K562 (cell line): ENCODE data around the gene QPRT. TPM values are rescaled to one million over a fixed set of nuclear protein-coding genes. Genes with fewer than 3 reads are reported as not detected.
A peak's percentile ranks its signal among the peaks of the same experiment; 100 is the strongest.

Experiments used
- ATAC-seq: fragments of 200-7000 bp; cut with Tn5 transposase; 3 replicates; pipeline ENCODE4 v1.9.1; 2020; ENCODE audit warnings: moderate library complexity
- BruUV-seq: library from RNA; stranded (reverse); fragments of 400-500 nt; replicated peaks from 2 replicates; lab custom pipeline; 2021; lab: Mats Ljungman, UMichigan
- CTCF ChIA-PET: fragments of 300-600 bp; formaldehyde crosslinking; extraction: SDS; loops from one replicate; lab custom pipeline; 2021; ENCODE audit warnings: low intra/inter-chr PET ratio; lab: Yijun Ruan, JAX
- POLR2A ChIA-PET: fragments of 300-600, 350-650 bp; sonication (Branson Sonifier 250); formaldehyde crosslinking; extraction: SDS; loops from one replicate; lab custom pipeline; 2021; ENCODE audit warnings: antibody characterized with exemption, inconsistent platforms; lab: Yijun Ruan, JAX
- DNase-seq, 4 experiments: peaks; one replicate each; pipeline versions ENCODE4 v3.0.0 to v3.0.0-alpha.2; 2011 to 2018; ENCODE audit warnings: low spot score in 3 of 4, mixed read lengths in 3 of 4; ENCODE audit errors: extremely low read depth in 1 of 4
- FAIRE-seq: peaks from 2 replicates; lab custom pipeline; 2011; peaks lifted over from hg19 to GRCh38; lab: Jason Lieb, UNC
- H2AFZ ChIP-seq: 2 replicates; pipeline ENCODE4 v1.6.0; 2011; ENCODE audit warnings: low read depth, low read length, control low read depth, inconsistent platforms
- H3K27ac ChIP-seq: fragments of 200-600 bp; 3 replicates; pipeline ENCODE4 v1.8.0; 2011; ENCODE audit warnings: low read depth, mild to moderate bottlenecking, control low read depth, inconsistent platforms, low read length, moderate library complexity, mixed read lengths; ENCODE audit errors: extremely low read depth
- H3K27me3 ChIP-seq, 2 experiments: fragments of 300-600 bp in 1 of 2; 2 replicates in 1 of 2; 3 replicates in 1 of 2; pipeline versions ENCODE4 v1.6.0 to v1.8.0; 2011; ENCODE audit warnings: inconsistent platforms in 2 of 2, low read length in 2 of 2, mild to moderate bottlenecking in 1 of 2, mixed read lengths in 1 of 2, moderate library complexity in 1 of 2; ENCODE audit not compliant: control insufficient read depth in 2 of 2, insufficient read depth in 2 of 2
- H3K36me3 ChIP-seq: fragments of 300-600 bp; 3 replicates; pipeline ENCODE4 v1.8.0; 2011; ENCODE audit warnings: mild to moderate bottlenecking, low read length, inconsistent platforms; ENCODE audit not compliant: control insufficient read depth, insufficient read depth
- H3K4me1 ChIP-seq, 2 experiments: fragments of 200-600 bp in 1 of 2; replicated peaks in 1 of 2; 2 replicates in 1 of 2; 3 replicates in 1 of 2; pipeline versions ENCODE4 v1.5.1 to v1.8.0; 2011; ENCODE audit warnings: inconsistent platforms in 2 of 2, low read length in 2 of 2, mild to moderate bottlenecking in 1 of 2, mixed read lengths in 1 of 2, moderate library complexity in 1 of 2; ENCODE audit not compliant: control insufficient read depth in 2 of 2, insufficient read depth in 2 of 2
- H3K4me2 ChIP-seq: 2 replicates; pipeline ENCODE4 v1.6.1; 2011; ENCODE audit warnings: low read length, control low read depth, inconsistent platforms, mixed read lengths; ENCODE audit not compliant: insufficient read depth
- H3K4me3 ChIP-seq: fragments of 200-600 bp; sonication (generic), shearing (Covaris generic); 2 replicates; pipeline ENCODE4 v1.5.1; 2016; ENCODE audit warnings: control low read depth, inconsistent platforms
- H3K79me2 ChIP-seq: fragments of 200-600 bp; 3 replicates; pipeline ENCODE4 v1.8.0; 2011; ENCODE audit warnings: low read length, inconsistent platforms; ENCODE audit not compliant: control insufficient read depth, insufficient read depth
- H3K9ac ChIP-seq, 2 experiments: 2 replicates each; pipeline versions ENCODE4 v1.6.0 to v1.6.1; 2011; ENCODE audit warnings: low read depth in 2 of 2, low read length in 2 of 2, control low read depth in 1 of 2, inconsistent platforms in 1 of 2, mild to moderate bottlenecking in 1 of 2, mixed read lengths in 1 of 2; ENCODE audit not compliant: insufficient read depth in 1 of 2
- H3K9me1 ChIP-seq: one replicate; pipeline ENCODE4 v1.6.0; 2011; ENCODE audit warnings: inconsistent platforms, mild to moderate bottlenecking, low read length, moderate library complexity; ENCODE audit not compliant: control insufficient read depth, insufficient read depth
- H3K9me3 ChIP-seq: replicated peaks from 2 replicates; pipeline ENCODE4 v1.5.1; 2011; ENCODE audit warnings: low read depth, low read length, inconsistent platforms; ENCODE audit not compliant: control insufficient read depth, insufficient read depth
- H4K20me1 ChIP-seq: replicated peaks from 2 replicates; pipeline ENCODE4 v1.6.1; 2011; ENCODE audit warnings: low read length, inconsistent platforms, mixed read lengths; ENCODE audit not compliant: control insufficient read depth, insufficient read depth
- CTBP1 ChIP-seq: fragments of 450-650 bp; IDR thresholded peaks from 2 replicates; pipeline ENCODE4 v1.6.1; 2016; ENCODE audit warnings: borderline replicate concordance
- NR4A1 ChIP-seq, 2 experiments: fragments of 250-450 bp in 1 of 2; fragments of 450-650 bp in 1 of 2; sonication (Bioruptor Pico) in 1 of 2; IDR thresholded peaks; 2 replicates each; pipeline versions ENCODE4 v1.4.0 to v1.6.1; 2016 to 2020; ENCODE audit warnings: mild to moderate bottlenecking in 2 of 2, missing compliant biosample characterization in 1 of 2, missing genetic modification characterization in 1 of 2, moderate library complexity in 1 of 2
- SMAD2 ChIP-seq: fragments of 150-350 bp; IDR thresholded peaks from 2 replicates; pipeline ENCODE4 v1.6.1; 2014; ENCODE audit warnings: low read depth, mild to moderate bottlenecking, low read length
- SPI1 ChIP-seq: IDR thresholded peaks from 2 replicates; pipeline ENCODE4 v1.6.1; 2011; ENCODE audit warnings: low read depth, low read length, control low read depth, borderline replicate concordance
- YY1 ChIP-seq, 3 experiments: IDR thresholded peaks; 2 replicates each; pipeline ENCODE4 v1.6.1; 2011; ENCODE audit warnings: low read length in 2 of 3, mild to moderate bottlenecking in 2 of 3, moderate library complexity in 2 of 3, borderline replicate concordance in 1 of 3, control low read depth in 1 of 3, low read depth in 1 of 3; ENCODE audit not compliant: insufficient read depth in 3 of 3, insufficient replicate concordance in 2 of 3, control insufficient read depth in 1 of 3, insufficient read length in 1 of 3; ENCODE audit errors: extremely low read depth in 1 of 3
- WGBS: fragments of 100-300 bp; shearing (Covaris generic); methylation state at CpG from one replicate; pipeline ENCODE4 v1.1.6; 2016; ENCODE audit warnings: low coverage, mixed read lengths; ENCODE audit not compliant: insufficient coverage; ENCODE audit errors: missing lambda C conversion rate; 5-methylcytosine and 5-hydroxymethylcytosine counted together
- in situ Hi-C: fragments of 300-500 bp; cut with MboI; formaldehyde crosslinking; loops from 4 replicates; pipeline ENCODE4 v1.15.0; 2018; ENCODE audit warnings: inconsistent platforms, mixed read lengths
- intact Hi-C: fragments of 100-400 bp; cut with micrococcal nuclease; formaldehyde crosslinking; loops from 2 replicates; pipeline ENCODE4 v1.14.2; 2022
- polyA plus RNA-seq, 8 experiments: library from polyadenylated mRNA; depleted of rRNA in 4 of 8; stranded (reverse) in 5 of 8; unstranded in 3 of 8; fragments of >200 nt; fragmentation: Nextera tagmentation in 2 of 8; fragmentation: Illumina TruSeq in 1 of 8; extraction: Ambion mirVana in 2 of 8; extraction: Trizol in 1 of 8; gene quantifications; 2 replicates each; pipeline versions ENCODE4 v1.2.1 to v1.2.3, GENCODE V29; 2011 to 2014; ENCODE audit warnings: inconsistent platforms in 1 of 8, missing spikeins in 1 of 8
- total RNA-seq, 7 experiments: library from RNA; depleted of rRNA in 6 of 7; stranded (reverse); fragments of >200 nt in 6 of 7; fragmentation: Illumina TruSeq in 2 of 7; extraction: Trizol in 2 of 7; gene quantifications; 2 replicates each; pipeline versions ENCODE4 v1.2.1 to v1.2.3, GENCODE V29; 2011 to 2021; ENCODE audit warnings: low replicate concordance in 1 of 7

QPRT gene
- total and polyA plus RNA-seq, 9 of the 15 experiments (the other 6 are each of a cell fraction or from before 2014, with no cell fraction given): 7.7 to 112 (median 64.1) TPM

DNA sequence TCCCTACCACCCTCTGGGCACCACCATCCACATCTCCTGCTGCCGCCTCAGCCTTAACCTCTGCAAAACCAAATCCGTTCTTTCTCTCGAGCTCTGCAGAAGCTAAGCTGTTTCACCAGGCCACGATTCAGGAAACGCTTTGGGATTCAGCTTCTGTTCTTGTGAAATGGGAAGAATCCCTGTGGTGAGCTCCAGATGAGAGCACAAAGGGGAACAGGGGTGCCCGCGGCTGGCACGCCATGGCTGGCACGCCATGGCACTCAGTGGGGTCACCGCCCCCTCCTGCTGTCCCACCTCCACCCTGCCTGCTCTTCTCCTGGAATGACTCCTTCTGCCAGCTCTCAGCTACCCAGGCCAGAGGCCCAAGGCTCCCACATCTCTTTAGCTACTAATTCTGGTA lies 5.7 kb downstream of the QPRT start:
- CTCF ChIA-PET: no interaction called here

DNA sequence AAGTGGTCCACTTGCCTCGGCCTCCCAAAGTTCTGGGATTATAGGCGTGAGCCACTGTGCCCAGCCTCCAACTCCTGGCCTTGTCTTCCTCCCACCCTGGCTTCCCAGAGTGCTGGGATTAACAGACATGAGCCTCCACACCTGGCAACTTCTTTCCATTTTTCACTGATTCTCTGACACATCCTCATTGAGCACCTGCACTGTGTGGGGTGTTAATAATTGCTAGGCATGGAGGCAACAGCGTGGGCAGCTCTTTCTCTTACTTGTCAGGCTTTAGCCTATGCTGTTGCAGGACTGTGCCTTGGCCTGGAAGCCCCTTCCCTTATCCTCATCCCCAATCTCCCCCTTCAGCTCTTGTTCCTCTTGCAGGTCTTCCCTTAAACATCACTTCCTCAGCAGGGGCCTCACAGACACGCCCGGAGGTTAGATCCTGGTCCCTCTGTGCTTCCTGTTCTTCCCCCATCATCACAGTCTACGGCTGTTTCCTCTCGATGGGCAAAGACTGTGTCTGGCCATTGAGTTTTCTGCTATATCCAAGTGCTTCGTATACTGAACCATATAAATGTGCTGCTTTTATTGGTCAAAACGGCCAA lies 7.9 kb downstream of the QPRT start:
- Histone ChIP-seq H3K9me1 (peaks cover 7% of the 10 kb centered on the region), H3K79me2 (peaks cover 63% of the 10 kb centered on the region), H4K20me1 (0 out of 2 replicates have a peak, but pooled peaks cover 14% of the 10 kb centered on the region), H3K4me3 (no peak overlapping the region), H3K9me3 (0 out of 2 replicates have a peak, but pooled peaks cover 4% of the 10 kb centered on the region), H3K27ac (no peak overlapping the region), H3K4me1 (peaks cover 15 to 35% of the 10 kb centered on the region in 2 experiments), H3K36me3 (peaks cover 60% of the 10 kb centered on the region), H3K27me3 (no peaks in the 10 kb centered on the region), H3K9ac (no peak overlapping the region), H2AFZ (no peak overlapping the region), H3K4me2 (no peak overlapping the region)
- FAIRE-seq: no peak
- CTCF ChIA-PET: no interaction called here
- ATAC-seq: no peak; the same call in 2 of the 3 replicates
- in situ Hi-C loops: no loop called here
- TF ChIP-seq YY1 (IDR thresholded peaks at IDR 0.05; ENCODE audit: borderline replicate concordance in 1 of 3, control insufficient read depth in 1 of 3, extremely low read depth in 1 of 3, insufficient read depth in 3 of 3, insufficient read length in 1 of 3, insufficient replicate concordance in 2 of 3, low read depth in 1 of 3, low read length in 2 of 3) (no peak), SPI1 (peak; percentile 64; the same call in 1 of the 2 replicates), CTBP1 (peak; percentile 27; the same call in 1 of the 2 replicates), NR4A1 (CRISPR knock-in tag; IDR thresholded peaks at IDR 0.05) (no peak), NR4A1 (tag; IDR thresholded peaks at IDR 0.05) (no peak)
- DNase-seq: no peak
- BruUV-seq: no TSS peak
- WGBS: 60% methylated on average over 9 of the region's 9 CpGs
- POLR2A ChIA-PET: interaction anchor here (1.1 to 4.5 kb wide), 3 partner anchors 8 to 13 kb away, joined by 5 to 30 read pairs (median 13); partner anchors contain the start of gene QPRT
- intact Hi-C loops: no loop called here

More for the DNA sequence above, 5.7 kb downstream of the QPRT start:
- Histone ChIP-seq H4K20me1 (0 out of 2 replicates have a peak, but pooled peaks cover 11% of the 10 kb centered on the region), H3K36me3 (peaks cover 58% of the 10 kb centered on the region), H3K4me3 (no peak overlapping the region), H3K4me2 (no peak overlapping the region), H3K79me2 (peaks cover 61% of the 10 kb centered on the region), H3K9ac (no peak overlapping the region), H3K4me1 (peaks cover 12 to 50% of the 10 kb centered on the region in 2 experiments), H3K27me3 (no peaks in the 10 kb centered on the region), H2AFZ (no peak overlapping the region), H3K9me3 (no peaks in the 10 kb centered on the region), H3K27ac (no peak overlapping the region), H3K9me1 (peaks cover 3% of the 10 kb centered on the region)
- POLR2A ChIA-PET: interaction anchor here (0.6 to 1.8 kb wide), 3 partner anchors 14 to 301 kb away, joined by 3 to 5 read pairs (median 3); no protein-coding TSS in a partner anchor
- DNase-seq (no peak), FAIRE-seq (no peak), ATAC-seq (no peak)
- 94% methylated on average over 9 of the region's 10 CpGs for WGBS
- no TSS peak for BruUV-seq
- intact Hi-C loops: no loop called here
- in situ Hi-C loops: no loop called here
- TF ChIP-seq SMAD2: no peak
